Heart left ventricle (tissue), 16 donors: ENCODE measurements around the gene CRIP2. TPM values are rescaled to one million over a fixed set of nuclear protein-coding genes. Genes with fewer than 3 reads are reported as not detected.

Source experiments
- ATAC-seq, 4 donors: fragments of 200-7000 bp; cut with Tn5 transposase; one replicate each; pipeline ENCODE4 v1.9.1; 2020 to 2022; ENCODE audit warnings: moderate library complexity in 4 of 4, mild to moderate bottlenecking in 3 of 4, moderate number of reproducible peaks in 1 of 4
- DNase-seq, 5 donors: peaks; one replicate each; pipeline ENCODE4 v3.0.0-alpha.2; 2020
- H3K27ac ChIP-seq, 12 donors: fragments of 200-600 bp; sonication (generic) in 4 of 12; one replicate each; pipeline versions ENCODE4 v1.5.0 to v1.8.0; 2016 to 2022; ENCODE audit warnings: mild to moderate bottlenecking in 2 of 12
- H3K27me3 ChIP-seq, 9 donors: fragments of 200-600 bp; sonication (generic) in 2 of 9; one replicate each; pipeline versions ENCODE4 v1.5.1 to v1.8.0; 2016 to 2022; ENCODE audit warnings: mild to moderate bottlenecking in 3 of 9
- H3K36me3 ChIP-seq, 9 donors: fragments of 200-600 bp; sonication (generic) in 2 of 9; one replicate each; pipeline versions ENCODE4 v1.5.0 to v1.8.0; 2018 to 2022; ENCODE audit warnings: mild to moderate bottlenecking in 2 of 9
- H3K4me1 ChIP-seq, 12 donors: fragments of 200-600 bp; sonication (generic) in 4 of 12; one replicate each; pipeline versions ENCODE4 v1.5.0 to v1.8.0; 2016 to 2022; ENCODE audit warnings: mild to moderate bottlenecking in 3 of 12
- H3K4me3 ChIP-seq, 12 donors: fragments of 200-600 bp; sonication (generic) in 4 of 12; one replicate each; pipeline versions ENCODE4 v1.5.0 to v1.8.0; 2017 to 2022; ENCODE audit warnings: mild to moderate bottlenecking in 9 of 12, moderate library complexity in 4 of 12
- H3K9me3 ChIP-seq, 12 donors: fragments of 200-600 bp; sonication (generic) in 4 of 12; one replicate each; pipeline versions ENCODE4 v1.5.0 to v1.8.0; 2016 to 2022; ENCODE audit warnings: mild to moderate bottlenecking in 1 of 12
- POLR2A ChIP-seq, 2 donors: fragments of 450-650 bp; IDR thresholded peaks; one replicate each; pipeline ENCODE4 v1.6.1; 2017; ENCODE audit warnings: antibody characterized with exemption in 2 of 2, mild to moderate bottlenecking in 2 of 2, moderate library complexity in 2 of 2
- WGBS, 4 donors: extraction: QIAGEN DNeasy Blood & Tissue Kit in 2 of 4; methylation state at CpG; one replicate each; pipeline versions ENCODE4 v1.1.5 to v1.1.7; 2013 to 2018; 5-methylcytosine and 5-hydroxymethylcytosine counted together
- intact Hi-C, 10 donors: fragments of 100-400 bp; cut with DNase I; formaldehyde crosslinking; loops; one replicate each; pipeline versions ENCODE4 v1.11.1 to v1.14.2; 2022
- polyA plus RNA-seq, 2 donors: library from polyadenylated mRNA; stranded (reverse); fragments of 200-250 nt; gene quantifications; one replicate each; pipeline ENCODE4 v1.2.3, GENCODE V29; 2013
- total RNA-seq, 9 donors: library from RNA; depleted of rRNA in 2 of 9; stranded (reverse); fragments of >200 nt in 2 of 9; fragmentation: NEBNext Ultra II Directional in 3 of 9; extraction: Animal tissue kit (Norgen Biotek cat#: 25700) in 3 of 9; gene quantifications; one replicate each; pipeline versions ENCODE4 v1.1.0 to v1.2.4, GENCODE V29; 2016 to 2023
- TF ChIP-seq, protein P1 (sequence below), 12 donors: fragments of 200-600 bp; sonication (generic) in 4 of 12; IDR thresholded peaks; one replicate each; pipeline versions ENCODE4 v1.5.0 to v1.8.0; 2018 to 2022; ENCODE audit warnings: antibody characterized with exemption in 12 of 12, mild to moderate bottlenecking in 5 of 12
- donor health status: ischemic (EF 13 %, LVEDD 7.1; RV severe dilation, severe dysfunction).
- donor health status: healthy with polysubstance abuse.
- donor health status: DM: no; HTN: yes; CAD: no.
- donor health status: DM: no; HTN: no; CAD: no.
- donor health status: ischemic (EF 25% LVEDD 6.9; RV normal size, moderate dysfunction).
- donor health status: ischemic (EF 25% LVEDD 5.7; RV mildly dilated, moderate dysfunction).
- donor health status: healthy.
- donor health status: DM: yes; HTN: yes; CAD: no.
- donor health status: ischemic (EF 35%, LVEDD 5.7; RV mildly dilated, moderate dysfunction).
- donor health status: nonischemic (EF 11% LVEDD 7.7; RV severe dilation, severe dysfunction).
- donor health status: DM: yes; HTN: yes; CAD: no.
- donor health status: PGD.
- donor health status: ischemic (EF 29% LVEDD 5.4; RV normal size, mild dysfunction).
- donor health status: nonischemic (EF 23%, LVEDD 6.1; RV moderate dilation, normal function).

The CRIP2 gene
- total and polyA plus RNA-seq, 11 donors: 695 to 1,715 (median 851) TPM

DNA sequence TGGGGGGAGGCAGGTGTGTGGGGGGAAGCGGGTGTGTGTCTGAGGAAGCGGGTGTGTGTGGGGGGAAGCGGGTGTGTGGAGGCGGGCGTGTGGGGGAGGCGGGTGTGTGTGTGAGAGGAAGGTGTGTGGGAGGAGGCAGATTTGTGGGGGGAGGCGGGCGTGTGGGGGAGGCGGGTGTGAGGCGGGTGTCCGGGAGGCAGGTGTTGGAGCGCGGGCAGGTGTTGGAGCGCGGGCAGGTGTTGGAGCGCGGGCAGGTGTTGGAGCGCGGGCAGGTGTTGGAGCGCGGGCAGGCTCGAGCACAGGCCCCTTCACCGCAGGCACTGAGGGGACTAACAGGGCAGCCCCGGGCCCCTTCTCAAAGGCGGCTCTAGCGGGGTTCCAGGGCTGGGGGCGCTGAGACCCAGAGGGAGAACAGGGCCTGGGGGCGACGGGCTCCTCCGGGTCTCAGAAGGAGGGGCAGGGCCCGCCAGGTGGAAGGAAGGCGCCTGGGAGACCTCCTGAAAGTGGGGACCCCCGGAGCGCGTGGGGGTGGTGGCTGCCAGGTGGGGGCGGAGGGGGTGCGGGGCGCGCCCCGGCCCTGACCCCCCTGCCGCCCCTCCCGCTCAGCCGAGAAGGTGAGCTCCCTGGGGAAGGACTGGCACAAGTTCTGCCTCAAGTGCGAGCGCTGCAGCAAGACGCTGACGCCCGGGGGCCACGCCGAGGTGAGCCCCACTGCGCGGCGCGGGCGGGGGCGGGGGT is 3.2 kb downstream of the CRIP2 start:
- DNase-seq: peak in 2 of 5 donors; percentile 68 to 73
- intact Hi-C loops: loop anchor here in 1 of 10 donors (5.0 kb wide), 1 partner anchor 81 kb away; the partner anchor contains the start of gene TEX22
- H3K4me1 ChIP-seq: peaks cover 16 to 80% (median 66%) of the 10 kb centered on the region in 12 donors
- peaks cover 0 to 32% (median 0%) of the 10 kb centered on the region in 9 donors for H3K27me3 ChIP-seq
- peak overlapping the region in 11 of 12 donors; percentile 72 to 100 (median 96) for H3K4me3 ChIP-seq
- H3K9me3 ChIP-seq: no peaks in the 10 kb centered on the region
- TF ChIP-seq, protein P1, sequence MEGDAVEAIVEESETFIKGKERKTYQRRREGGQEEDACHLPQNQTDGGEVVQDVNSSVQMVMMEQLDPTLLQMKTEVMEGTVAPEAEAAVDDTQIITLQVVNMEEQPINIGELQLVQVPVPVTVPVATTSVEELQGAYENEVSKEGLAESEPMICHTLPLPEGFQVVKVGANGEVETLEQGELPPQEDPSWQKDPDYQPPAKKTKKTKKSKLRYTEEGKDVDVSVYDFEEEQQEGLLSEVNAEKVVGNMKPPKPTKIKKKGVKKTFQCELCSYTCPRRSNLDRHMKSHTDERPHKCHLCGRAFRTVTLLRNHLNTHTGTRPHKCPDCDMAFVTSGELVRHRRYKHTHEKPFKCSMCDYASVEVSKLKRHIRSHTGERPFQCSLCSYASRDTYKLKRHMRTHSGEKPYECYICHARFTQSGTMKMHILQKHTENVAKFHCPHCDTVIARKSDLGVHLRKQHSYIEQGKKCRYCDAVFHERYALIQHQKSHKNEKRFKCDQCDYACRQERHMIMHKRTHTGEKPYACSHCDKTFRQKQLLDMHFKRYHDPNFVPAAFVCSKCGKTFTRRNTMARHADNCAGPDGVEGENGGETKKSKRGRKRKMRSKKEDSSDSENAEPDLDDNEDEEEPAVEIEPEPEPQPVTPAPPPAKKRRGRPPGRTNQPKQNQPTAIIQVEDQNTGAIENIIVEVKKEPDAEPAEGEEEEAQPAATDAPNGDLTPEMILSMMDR (IDR thresholded peaks at IDR 0.05): no peak
- H3K27ac ChIP-seq: peak overlapping the region; percentile 50 to 100 (median 99)
- ATAC-seq: no peak
- WGBS, 4 donors: 38 to 71% (median 55%) methylated on average over 37 to 56 of the region's 56 CpGs
- H3K36me3 ChIP-seq: peaks cover 0 to 22% (median 15%) of the 10 kb centered on the region in 9 donors

DNA sequence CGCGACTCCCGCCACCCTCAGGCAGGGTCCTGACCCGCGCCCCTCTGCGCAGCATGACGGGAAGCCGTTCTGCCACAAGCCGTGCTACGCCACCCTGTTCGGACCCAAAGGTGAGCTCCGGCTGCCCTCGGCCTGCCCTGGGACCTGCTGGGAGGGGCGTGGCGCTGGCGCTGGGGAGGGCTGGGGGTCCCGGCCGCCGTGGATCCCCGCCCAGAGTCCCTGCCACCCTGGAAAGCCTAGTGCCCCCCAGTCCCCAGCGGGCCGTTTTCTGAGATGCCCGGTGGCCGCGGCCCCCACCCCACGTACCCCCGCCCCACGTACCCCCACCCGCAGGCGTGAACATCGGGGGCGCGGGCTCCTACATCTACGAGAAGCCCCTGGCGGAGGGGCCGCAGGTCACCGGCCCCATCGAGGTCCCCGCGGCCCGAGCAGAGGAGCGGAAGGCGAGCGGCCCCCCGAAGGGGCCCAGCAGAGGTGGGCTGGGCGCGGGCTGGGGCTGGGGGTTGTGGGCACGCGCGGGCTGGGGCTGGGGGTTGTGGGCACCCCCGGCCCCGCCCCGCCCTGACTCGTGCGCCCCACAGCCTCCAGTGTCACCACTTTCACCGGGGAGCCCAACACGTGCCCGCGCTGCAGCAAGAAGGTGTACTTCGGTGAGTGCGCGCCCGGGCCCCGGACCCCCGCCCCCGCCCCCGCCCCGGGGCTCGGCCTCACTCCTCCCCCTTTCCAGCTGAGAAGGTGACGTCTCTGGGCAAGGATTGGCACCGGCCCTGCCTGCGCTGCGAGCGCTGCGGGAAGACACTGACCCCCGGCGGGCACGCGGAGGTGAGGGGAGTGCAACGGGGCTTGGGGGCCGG is 4.0 kb downstream of the CRIP2 start:
- TF ChIP-seq, protein P1 (IDR thresholded peaks at IDR 0.05): no peak
- no peak for TF ChIP-seq POLR2A (IDR thresholded peaks at IDR 0.05)
- Histone ChIP-seq H3K27ac (peak overlapping the region in 11 of 12 donors; percentile 31 to 100 (median 96)), H3K27me3 (peaks cover 0 to 30% (median 0%) of the 10 kb centered on the region in 9 donors), H3K4me1 (peaks cover 21 to 80% (median 68%) of the 10 kb centered on the region in 12 donors), H3K9me3 (no peaks in the 10 kb centered on the region), H3K4me3 (peak overlapping the region in 2 of 12 donors; percentile 13 to 18), H3K36me3 (peaks cover 0 to 22% (median 15%) of the 10 kb centered on the region in 9 donors)
- no peak for DNase-seq
- intact Hi-C loops: loop anchor here in 1 of 10 donors (5.0 kb wide), 1 partner anchor 81 kb away; the partner anchor contains the start of gene TEX22
- WGBS, 4 donors: 48 to 70% (median 53%) methylated on average over 35 to 81 of the region's 81 CpGs; no CpG with 5 or more reads in 1 of the 4 donors
- no peak for ATAC-seq

DNA sequence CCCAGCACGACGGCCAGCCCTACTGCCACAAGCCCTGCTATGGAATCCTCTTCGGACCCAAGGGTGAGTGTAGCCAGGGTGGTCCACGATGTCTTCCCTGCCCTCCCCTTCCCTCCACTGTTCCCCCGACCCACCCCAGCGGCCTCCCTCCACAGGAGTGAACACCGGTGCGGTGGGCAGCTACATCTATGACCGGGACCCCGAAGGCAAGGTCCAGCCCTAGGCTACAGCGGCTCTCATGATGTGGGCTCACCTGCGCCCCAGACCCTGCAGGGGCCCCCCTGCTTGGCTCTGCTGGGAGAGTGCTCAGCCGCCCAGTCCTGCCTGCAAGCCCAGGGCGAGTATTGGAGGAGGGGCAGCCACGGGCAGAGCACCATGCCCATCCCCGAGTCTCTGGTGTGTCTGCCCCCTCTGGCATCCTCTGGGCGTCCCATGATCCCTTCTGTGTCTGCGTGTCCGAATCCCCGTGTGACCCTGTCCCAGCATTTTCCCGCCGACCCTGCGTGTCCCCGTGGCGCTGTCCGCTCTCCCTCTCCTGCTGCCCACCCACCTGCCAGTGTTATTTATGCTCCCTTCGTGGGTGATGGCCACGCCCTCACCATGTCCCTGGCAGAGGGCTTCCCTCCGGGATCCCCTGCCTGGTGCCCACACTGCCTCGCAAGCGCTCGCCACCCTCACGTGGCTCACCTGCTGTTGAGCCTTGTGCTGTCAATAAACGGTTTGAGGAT is 5.0 kb downstream of the CRIP2 start:
- 47 to 59% (median 52%) methylated on average over 33 to 34 of the region's 34 CpGs for WGBS, 4 donors
- Histone ChIP-seq H3K27ac (peak overlapping the region in 11 of 12 donors; percentile 94 to 100 (median 98)), H3K9me3 (no peaks in the 10 kb centered on the region), H3K4me1 (peaks cover 25 to 86% (median 74%) of the 10 kb centered on the region in 12 donors), H3K36me3 (peaks cover 0 to 22% (median 15%) of the 10 kb centered on the region in 9 donors), H3K27me3 (peaks cover 0 to 27% (median 0%) of the 10 kb centered on the region in 9 donors), H3K4me3 (no peak overlapping the region)
- DNase-seq (no peak), ATAC-seq (no peak)
- intact Hi-C loops: loop anchor here in 2 of 10 donors (5.0 to 10.0 kb wide), 2 partner anchors 65 to 82 kb away; partner anchors contain the start of genes MTA1 (in 1 of the 2) and TEX22 (in 1 of the 2)
- TF ChIP-seq, protein P1 (IDR thresholded peaks at IDR 0.05): no peak
- TF ChIP-seq POLR2A (IDR thresholded peaks at IDR 0.05): no peak
